ENCODE measurements around the gene SPATA21.

DNA sequence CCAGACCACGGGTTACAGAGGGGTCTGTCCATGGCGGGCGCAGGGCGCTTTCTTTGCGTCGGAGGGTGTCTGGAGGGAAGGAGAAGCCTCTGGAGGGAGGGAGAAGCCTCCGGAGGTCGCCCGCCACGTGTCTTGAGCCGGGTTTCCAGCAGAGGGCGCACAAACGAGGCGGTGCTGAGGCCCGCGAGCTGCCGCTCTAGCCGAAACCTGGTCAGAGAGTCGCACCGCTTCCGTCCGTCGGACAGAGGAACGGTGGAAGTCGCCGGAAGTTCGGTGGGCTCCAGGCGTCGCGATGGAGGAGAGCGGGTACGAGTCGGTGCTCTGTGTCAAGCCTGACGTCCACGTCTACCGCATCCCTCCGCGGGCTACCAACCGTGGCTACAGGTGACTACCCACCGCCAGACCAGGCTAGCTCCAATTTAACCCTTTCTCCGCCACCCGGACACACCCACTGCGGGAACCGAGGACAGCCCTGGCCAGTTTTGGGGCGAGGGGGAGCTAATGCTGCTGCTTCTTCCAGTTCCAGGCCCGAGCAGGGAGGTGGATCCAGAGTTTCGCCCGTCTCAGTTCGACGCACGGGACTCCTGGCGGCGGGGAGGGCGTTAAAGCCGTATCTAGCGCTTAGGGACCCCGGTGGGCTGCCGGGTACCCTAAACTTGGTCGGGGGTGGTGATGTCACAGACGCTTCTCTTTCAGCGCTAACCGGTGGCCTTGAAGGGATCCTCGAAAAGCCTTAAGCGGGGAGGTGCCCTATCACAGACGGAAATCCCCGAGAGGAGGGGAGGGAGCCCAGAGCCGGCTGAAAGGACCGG, 3.5 kb upstream of the SPATA21 start, which contains the start of gene NECAP2:
- TF ChIP-seq, protein P1, sequence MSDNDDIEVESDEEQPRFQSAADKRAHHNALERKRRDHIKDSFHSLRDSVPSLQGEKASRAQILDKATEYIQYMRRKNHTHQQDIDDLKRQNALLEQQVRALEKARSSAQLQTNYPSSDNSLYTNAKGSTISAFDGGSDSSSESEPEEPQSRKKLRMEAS (IDR thresholded peaks at IDR 0.05; ENCODE audit: insufficient read depth, insufficient read length) = peak; percentile 95
- TF ChIP-seq, protein P2, sequence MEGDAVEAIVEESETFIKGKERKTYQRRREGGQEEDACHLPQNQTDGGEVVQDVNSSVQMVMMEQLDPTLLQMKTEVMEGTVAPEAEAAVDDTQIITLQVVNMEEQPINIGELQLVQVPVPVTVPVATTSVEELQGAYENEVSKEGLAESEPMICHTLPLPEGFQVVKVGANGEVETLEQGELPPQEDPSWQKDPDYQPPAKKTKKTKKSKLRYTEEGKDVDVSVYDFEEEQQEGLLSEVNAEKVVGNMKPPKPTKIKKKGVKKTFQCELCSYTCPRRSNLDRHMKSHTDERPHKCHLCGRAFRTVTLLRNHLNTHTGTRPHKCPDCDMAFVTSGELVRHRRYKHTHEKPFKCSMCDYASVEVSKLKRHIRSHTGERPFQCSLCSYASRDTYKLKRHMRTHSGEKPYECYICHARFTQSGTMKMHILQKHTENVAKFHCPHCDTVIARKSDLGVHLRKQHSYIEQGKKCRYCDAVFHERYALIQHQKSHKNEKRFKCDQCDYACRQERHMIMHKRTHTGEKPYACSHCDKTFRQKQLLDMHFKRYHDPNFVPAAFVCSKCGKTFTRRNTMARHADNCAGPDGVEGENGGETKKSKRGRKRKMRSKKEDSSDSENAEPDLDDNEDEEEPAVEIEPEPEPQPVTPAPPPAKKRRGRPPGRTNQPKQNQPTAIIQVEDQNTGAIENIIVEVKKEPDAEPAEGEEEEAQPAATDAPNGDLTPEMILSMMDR (IDR thresholded peaks at IDR 0.05; ENCODE audit: extremely low read depth in 1 of 2, insufficient read depth in 1 of 2, low read depth in 1 of 2, low read length in 2 of 2) = peak; percentile 95 to 97
